Stimulated activated memory B cell treated with anti-CD40 and anti-IgM and Interleukin-4, amounts not matched to agents 10 μg/mL and 1 μg/mL and 100 μg/mL, for 72 hours (primary cell): ENCODE results near the gene ROBO1.

Experiments used
- ATAC-seq: fragments of 150-1000 bp; cut with Tn5 transposase; 2 replicates; pipeline ENCODE4 v1.10.0; 2021
- H3K27ac Mint-ChIP-seq: one replicate; pipeline ENCODE4 v1.8.0; 2022; ENCODE audit warnings: mild to moderate bottlenecking, mixed read lengths
- H3K27me3 Mint-ChIP-seq: one replicate; pipeline ENCODE4 v1.8.0; 2022; ENCODE audit warnings: mixed read lengths
- H3K36me3 Mint-ChIP-seq: one replicate; pipeline ENCODE4 v1.8.0; 2022; ENCODE audit warnings: mixed read lengths
- H3K4me1 Mint-ChIP-seq: one replicate; pipeline ENCODE4 v1.8.0; 2022; ENCODE audit warnings: mixed read lengths
- H3K4me3 Mint-ChIP-seq: one replicate; pipeline ENCODE4 v1.8.0; 2022; ENCODE audit warnings: mild to moderate bottlenecking, moderate library complexity, mixed read lengths
- H3K9me3 Mint-ChIP-seq: one replicate; pipeline ENCODE4 v1.8.0; 2022; ENCODE audit warnings: mixed read lengths

Gene ROBO1

DNA sequence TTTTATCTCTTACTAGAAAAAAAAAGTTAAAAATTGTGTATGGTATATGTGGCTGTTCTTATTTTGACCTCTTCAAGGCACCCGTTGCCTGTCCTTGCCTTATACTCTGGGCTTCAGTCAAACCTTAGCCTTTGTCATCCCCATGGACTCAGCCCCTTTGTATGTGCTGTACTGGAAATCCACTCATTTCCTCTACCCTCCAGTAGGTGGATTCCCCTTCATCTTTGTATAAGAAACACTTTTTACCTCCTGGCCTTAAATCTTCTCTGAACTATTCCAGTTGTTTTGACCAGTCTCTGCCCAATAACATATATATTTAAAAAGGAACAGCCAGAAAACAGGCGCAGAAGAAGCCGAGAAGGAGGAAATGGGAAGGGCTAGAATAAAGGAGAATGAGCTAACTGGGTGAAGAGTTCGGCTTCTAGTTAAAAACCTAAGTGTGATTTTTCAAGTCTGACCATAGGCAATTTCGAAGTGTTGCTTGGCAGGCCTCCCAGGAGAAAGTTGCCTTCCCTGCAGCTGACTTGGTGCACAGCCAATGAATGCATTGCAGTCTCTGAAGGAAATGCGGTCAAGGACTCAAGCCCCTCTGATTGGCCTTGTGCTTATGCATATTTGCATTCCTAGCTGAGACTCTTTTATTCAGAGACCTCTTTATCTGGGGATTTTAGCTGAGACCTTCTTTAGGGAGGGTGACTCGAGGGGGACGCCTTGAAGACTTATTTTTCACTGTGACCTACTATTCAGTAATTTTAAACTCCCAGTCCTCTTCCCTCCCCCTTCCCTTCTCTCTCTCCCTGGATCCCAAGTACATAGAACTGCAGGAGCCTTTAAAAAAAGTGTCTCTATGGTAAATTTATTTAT is 277.4 kb downstream of the ROBO1 start:
- Mint-ChIP-seq H3K36me3 (no peaks in the 10 kb centered on the region), H3K27ac (no peak overlapping the region), H3K4me3 (no peak overlapping the region), H3K4me1 (no peaks in the 10 kb centered on the region), H3K9me3 (peaks cover 3% of the 10 kb centered on the region), H3K27me3 (no peaks in the 10 kb centered on the region)
- ATAC-seq = no peak

DNA sequence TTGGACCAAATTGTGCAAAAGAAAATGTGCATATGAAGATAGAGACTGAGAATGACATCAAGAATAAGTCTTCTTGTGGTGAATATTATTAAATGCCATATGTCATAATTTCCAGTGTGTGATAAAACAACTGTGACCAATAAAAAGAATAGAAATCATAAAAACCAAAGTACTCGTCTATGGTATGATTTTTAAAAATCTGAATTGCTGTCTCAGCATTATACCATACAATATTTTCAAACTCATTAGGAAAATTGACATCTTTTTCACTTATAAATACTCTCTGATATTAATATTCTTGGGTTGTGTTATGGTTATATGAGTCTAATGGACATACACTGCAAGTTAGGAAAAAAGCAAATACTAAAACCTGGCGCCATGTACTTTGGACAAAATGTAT is 279.4 kb downstream of the ROBO1 start:
- H3K27ac Mint-ChIP-seq = no peak overlapping the region
- H3K27me3 Mint-ChIP-seq = no peaks in the 10 kb centered on the region
- no peaks in the 10 kb centered on the region for H3K36me3 Mint-ChIP-seq
- H3K4me3 Mint-ChIP-seq = no peak overlapping the region
- H3K9me3 Mint-ChIP-seq = peaks cover 3% of the 10 kb centered on the region
- ATAC-seq = no peak
- H3K4me1 Mint-ChIP-seq = no peaks in the 10 kb centered on the region

DNA sequence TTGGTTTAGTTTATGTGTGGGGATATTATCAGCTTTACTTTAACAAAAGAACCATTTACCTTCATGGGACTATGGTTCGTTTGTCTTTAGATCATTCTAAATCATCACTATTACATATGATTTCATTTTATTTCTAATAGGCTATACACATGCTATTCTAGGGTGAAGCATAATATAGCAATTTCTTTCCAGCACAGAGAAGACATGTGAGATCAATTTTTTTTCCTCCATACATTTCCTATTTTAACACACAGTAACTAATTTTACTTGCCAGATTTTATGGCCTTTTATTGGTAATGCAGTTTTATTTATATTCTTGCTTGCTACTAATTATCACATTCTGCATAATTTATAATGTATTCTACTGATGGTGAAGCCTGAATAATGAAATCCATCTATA is 287.1 kb downstream of the ROBO1 start:
- Mint-ChIP-seq H3K27ac (no peak overlapping the region), H3K4me1 (no peaks in the 10 kb centered on the region), H3K9me3 (peaks cover 3% of the 10 kb centered on the region), H3K4me3 (no peak overlapping the region), H3K36me3 (no peaks in the 10 kb centered on the region), H3K27me3 (no peaks in the 10 kb centered on the region)
- no peak for ATAC-seq

DNA sequence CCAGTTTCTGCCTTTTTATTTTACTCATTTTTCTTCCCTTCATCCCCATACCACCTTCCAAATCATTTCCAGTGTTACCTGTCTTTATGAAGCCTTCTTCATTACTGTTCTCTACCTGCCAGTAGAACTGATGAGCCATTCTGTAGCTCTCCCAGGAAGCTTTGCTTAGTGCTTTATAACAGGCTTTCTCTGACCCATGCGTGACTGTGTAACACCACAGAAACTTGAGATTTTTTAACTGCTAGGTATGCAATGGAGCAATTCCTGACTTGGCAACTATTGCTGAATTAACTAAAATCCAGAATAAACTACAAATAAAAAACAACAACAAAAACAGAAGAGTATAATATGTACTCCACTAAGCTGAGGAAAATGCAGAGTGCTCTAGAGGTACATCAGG is 289.2 kb downstream of the ROBO1 start:
- no peak for ATAC-seq

DNA sequence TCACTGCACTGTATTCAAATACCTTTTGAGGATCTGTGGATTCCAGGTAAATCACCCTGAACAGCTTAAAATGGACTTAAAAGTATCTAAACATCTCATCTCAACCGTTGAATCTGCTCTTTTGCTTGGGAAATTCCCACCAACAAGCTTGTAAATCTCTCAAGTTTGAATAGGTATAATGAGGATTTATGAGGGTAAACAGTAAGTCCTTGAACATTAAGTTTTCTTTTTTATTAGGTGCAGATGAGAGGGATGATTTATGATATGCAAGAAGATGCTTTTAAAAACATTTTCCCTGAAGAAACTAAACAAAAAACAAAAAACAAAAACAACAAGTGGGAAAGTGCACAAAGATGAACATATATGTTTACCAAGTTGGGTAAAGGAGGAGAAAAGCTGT is 290.6 kb downstream of the ROBO1 start:
- Mint-ChIP-seq H3K9me3 (peaks cover 3% of the 10 kb centered on the region), H3K27me3 (no peaks in the 10 kb centered on the region), H3K36me3 (no peaks in the 10 kb centered on the region), H3K27ac (no peak overlapping the region), H3K4me1 (no peaks in the 10 kb centered on the region), H3K4me3 (no peak overlapping the region)
- no peak for ATAC-seq

More for the DNA sequence above, 289.2 kb downstream of the ROBO1 start:
- no peak overlapping the region for H3K27ac Mint-ChIP-seq
- no peaks in the 10 kb centered on the region for H3K4me1 Mint-ChIP-seq
- no peak overlapping the region for H3K4me3 Mint-ChIP-seq
- peaks cover 3% of the 10 kb centered on the region for H3K9me3 Mint-ChIP-seq
- H3K27me3 Mint-ChIP-seq = no peaks in the 10 kb centered on the region
- H3K36me3 Mint-ChIP-seq = no peaks in the 10 kb centered on the region

DNA sequence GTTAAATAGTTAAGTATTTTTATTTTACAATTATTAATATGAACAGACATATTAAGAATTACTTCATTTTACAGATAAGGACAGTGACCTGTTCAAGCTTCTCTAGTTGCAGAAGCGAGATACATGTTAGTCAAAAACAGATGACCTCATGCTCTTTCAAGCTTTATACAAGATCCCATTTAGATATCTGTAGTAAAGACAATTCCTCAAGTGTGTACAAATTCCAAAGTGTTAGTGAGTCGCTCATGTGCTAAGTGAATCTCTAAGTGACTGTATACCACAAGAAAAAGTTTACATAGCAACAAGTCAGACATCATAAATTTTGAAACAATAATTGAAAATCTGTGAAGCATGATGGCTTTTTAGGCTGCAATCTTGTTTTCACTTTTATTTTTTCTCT is 293.8 kb downstream of the ROBO1 start:
- Mint-ChIP-seq H3K4me3 (no peak overlapping the region), H3K4me1 (no peaks in the 10 kb centered on the region), H3K36me3 (no peaks in the 10 kb centered on the region), H3K27me3 (no peaks in the 10 kb centered on the region), H3K27ac (no peak overlapping the region), H3K9me3 (peaks cover 4% of the 10 kb centered on the region)
- ATAC-seq = no peak

DNA sequence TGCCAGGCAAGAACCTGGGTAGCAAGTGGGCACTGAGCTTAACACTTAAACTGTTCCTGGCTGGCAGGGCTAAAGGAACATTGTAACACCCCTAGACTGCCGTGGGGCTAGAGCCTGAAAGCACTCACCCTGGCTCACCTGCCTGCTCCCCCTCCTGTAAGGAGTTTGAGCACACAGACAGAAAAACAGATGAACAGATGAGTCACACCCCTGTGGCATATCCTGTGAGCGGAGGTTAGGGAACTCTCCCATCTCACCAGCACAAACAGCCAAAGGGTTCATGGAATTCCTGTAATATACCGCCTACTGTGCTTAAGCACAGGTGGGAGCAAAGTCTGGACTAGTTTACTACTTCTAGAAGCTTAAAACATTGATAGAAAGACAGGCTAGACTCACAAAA is 300.1 kb downstream of the ROBO1 start:
- peak; percentile 27 for ATAC-seq
- H3K4me1 Mint-ChIP-seq = no peaks in the 10 kb centered on the region

DNA sequence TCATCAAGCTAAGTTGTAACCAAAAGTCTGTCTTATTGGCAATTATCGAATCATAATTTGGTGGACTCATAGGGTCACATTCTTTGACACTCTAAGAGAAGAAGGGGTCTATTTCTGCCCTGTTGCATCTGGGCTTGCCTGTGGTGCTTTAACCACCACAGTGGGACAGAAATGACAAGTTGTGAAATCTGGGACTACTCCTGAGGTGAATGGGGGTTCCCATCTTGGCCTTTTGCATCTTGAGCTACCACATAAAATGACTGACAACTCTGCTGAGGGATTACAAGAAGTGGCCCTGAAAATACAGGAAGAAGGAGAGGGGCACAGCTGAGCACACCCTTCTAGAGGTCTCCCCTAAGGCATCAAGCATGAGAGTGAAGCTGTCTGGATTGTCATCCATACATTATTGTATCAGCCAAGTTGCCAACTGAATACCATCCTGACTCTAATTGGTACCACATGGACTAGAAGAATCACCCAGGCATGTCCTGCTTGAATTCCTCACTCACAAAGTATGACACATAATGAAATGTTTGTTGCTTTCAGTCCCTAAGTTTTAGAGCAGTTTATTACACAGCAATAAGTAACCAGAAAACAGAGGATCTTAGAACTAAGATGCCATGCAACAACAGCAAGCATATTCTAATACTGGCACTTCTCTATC is 306.5 kb downstream of the ROBO1 start:
- ATAC-seq = no peak
- H3K4me3 Mint-ChIP-seq = no peak overlapping the region
- H3K27ac Mint-ChIP-seq = no peak overlapping the region
- no peaks in the 10 kb centered on the region for H3K4me1 Mint-ChIP-seq
- no peaks in the 10 kb centered on the region for H3K36me3 Mint-ChIP-seq
- no peaks in the 10 kb centered on the region for H3K27me3 Mint-ChIP-seq
- H3K9me3 Mint-ChIP-seq = peaks cover 3% of the 10 kb centered on the region

More for the DNA sequence above, 300.1 kb downstream of the ROBO1 start:
- no peak overlapping the region for H3K27ac Mint-ChIP-seq
- H3K9me3 Mint-ChIP-seq = peaks cover 3% of the 10 kb centered on the region
- H3K27me3 Mint-ChIP-seq = no peaks in the 10 kb centered on the region
- H3K36me3 Mint-ChIP-seq = no peaks in the 10 kb centered on the region
- H3K4me3 Mint-ChIP-seq = no peak overlapping the region

DNA sequence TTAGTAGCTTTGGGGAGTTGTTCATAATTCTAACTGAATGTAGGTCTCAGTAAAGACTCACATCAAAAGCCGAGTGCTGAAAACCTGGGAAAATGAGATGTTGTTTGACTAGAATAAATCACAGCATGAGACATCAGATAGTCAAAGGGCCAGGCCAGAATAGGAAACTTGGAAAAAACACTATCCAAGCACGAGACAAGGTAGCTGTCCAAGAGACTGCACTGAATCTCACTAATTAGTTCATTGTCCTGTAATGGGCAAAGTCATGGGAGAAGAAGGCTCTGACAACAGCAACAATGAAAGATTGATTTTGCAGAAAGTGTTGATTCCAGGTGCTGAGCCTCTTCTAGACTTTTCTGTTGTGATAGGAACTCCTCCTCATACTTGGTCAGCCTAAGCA is 314.2 kb downstream of the ROBO1 start:
- Mint-ChIP-seq H3K9me3 (peaks cover 8% of the 10 kb centered on the region), H3K4me1 (no peaks in the 10 kb centered on the region), H3K4me3 (no peak overlapping the region), H3K27me3 (no peaks in the 10 kb centered on the region), H3K27ac (no peak overlapping the region), H3K36me3 (no peaks in the 10 kb centered on the region)
- ATAC-seq = no peak

DNA sequence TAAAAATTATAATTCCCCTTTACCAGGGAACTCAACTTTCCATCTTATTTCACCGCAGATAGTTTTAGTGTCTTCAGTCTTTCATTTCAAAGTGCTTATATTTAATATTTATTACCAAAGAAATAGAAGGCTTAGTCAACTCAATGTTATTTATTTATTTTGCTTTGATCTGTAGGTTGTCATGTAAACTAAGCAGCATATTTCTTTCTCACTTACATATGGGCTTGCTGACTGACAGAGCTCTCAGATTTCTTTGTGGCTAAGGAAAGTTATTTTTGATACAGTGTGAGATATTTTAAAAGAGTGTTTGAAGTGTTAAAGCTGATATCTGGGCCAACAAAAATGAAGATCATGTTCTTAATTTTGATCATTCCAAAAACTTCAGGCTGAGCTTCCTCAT is 331.4 kb downstream of the ROBO1 start:
- no peak for ATAC-seq
- H3K4me3 Mint-ChIP-seq = no peak overlapping the region
- no peak overlapping the region for H3K27ac Mint-ChIP-seq
- no peaks in the 10 kb centered on the region for H3K36me3 Mint-ChIP-seq
- H3K4me1 Mint-ChIP-seq = no peaks in the 10 kb centered on the region
- H3K27me3 Mint-ChIP-seq = no peaks in the 10 kb centered on the region
- H3K9me3 Mint-ChIP-seq = peaks cover 11% of the 10 kb centered on the region

DNA sequence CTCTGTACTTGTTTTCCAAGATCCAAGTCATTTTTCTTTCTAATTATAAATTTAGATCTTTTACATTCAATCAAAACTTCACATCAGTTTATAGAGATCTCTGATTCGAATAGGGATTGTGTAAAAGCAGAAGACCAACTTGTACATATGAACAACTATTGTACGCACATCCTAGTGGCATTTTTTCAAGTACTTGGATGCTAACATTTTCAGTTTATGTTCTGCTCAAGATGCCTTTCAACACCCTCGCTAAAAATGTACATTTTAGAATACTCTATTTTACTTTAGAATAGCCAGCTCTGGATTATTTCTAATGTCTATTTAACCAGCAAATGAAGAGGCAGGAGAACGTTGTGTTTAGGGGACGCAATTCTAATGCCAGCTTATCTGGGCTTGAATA is 340.7 kb downstream of the ROBO1 start:
- no peak for ATAC-seq
- Mint-ChIP-seq H3K9me3 (peaks cover 6% of the 10 kb centered on the region), H3K36me3 (no peaks in the 10 kb centered on the region), H3K27ac (no peak overlapping the region), H3K4me3 (no peak overlapping the region), H3K4me1 (no peaks in the 10 kb centered on the region), H3K27me3 (no peaks in the 10 kb centered on the region)

DNA sequence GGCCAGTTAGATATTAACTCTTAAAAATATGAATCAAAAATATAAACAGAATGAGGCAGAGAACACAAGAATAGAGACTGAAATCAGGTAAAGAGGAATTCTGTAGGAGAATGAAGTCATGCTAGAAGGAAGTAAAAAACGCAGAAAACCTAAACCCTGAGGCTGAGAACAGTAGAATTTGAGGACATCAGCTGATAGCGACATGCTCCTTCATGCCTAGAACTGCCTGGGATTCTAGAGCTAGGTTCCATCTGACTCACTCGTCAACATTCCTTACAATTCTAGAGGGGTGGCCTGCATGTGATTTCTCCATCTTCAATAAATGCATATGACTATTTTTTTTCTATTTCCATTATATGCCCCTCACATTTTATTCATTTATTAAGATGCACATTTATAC is 343.0 kb downstream of the ROBO1 start:
- H3K27me3 Mint-ChIP-seq = no peaks in the 10 kb centered on the region
- no peaks in the 10 kb centered on the region for H3K36me3 Mint-ChIP-seq
- ATAC-seq = no peak
- no peak overlapping the region for H3K27ac Mint-ChIP-seq
- no peak overlapping the region for H3K4me3 Mint-ChIP-seq
- H3K4me1 Mint-ChIP-seq = no peaks in the 10 kb centered on the region
- H3K9me3 Mint-ChIP-seq = peaks cover 8% of the 10 kb centered on the region

DNA sequence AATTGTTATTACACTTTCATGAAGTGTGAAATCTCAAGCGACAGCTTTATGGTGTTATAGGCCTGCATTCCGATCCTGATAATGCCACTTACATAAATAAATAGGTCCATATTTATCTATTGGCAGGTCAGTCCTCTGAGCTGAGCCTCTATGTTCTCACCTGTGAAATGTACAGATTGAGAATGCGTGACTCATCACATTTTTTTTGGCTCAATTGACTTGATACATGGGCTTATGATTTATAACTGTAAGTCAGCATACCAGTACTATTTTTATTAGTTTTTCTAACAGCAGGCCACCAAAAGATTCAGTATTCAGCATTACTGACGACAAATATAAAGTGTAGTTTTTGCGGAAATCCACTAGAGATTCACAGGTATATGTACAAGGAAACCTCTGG is 344.4 kb downstream of the ROBO1 start:
- H3K27me3 Mint-ChIP-seq = no peaks in the 10 kb centered on the region
- ATAC-seq = no peak
- peaks cover 11% of the 10 kb centered on the region for H3K9me3 Mint-ChIP-seq
- H3K27ac Mint-ChIP-seq = no peak overlapping the region
- no peak overlapping the region for H3K4me3 Mint-ChIP-seq
- no peaks in the 10 kb centered on the region for H3K36me3 Mint-ChIP-seq
- H3K4me1 Mint-ChIP-seq = no peaks in the 10 kb centered on the region

DNA sequence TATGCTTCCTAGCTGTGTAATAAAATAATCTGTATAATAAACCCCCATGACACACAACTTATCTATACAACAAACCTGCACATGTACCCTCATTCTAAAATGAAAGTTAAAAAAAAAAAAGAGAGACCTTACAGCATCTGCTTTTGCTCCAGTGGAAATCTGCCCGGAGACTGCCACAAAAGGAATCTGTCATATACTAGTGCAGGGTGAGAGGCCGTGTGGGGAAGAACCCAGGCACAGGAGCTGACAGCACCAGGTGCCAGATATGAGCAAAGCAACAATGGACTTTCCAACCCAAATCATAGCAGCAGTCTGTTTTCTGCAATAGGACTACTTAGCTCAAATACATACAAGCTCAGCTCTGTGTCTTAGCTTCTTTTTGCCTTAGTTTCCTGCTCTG is 346.5 kb downstream of the ROBO1 start:
- Mint-ChIP-seq H3K27me3 (no peaks in the 10 kb centered on the region), H3K36me3 (no peaks in the 10 kb centered on the region), H3K9me3 (peaks cover 11% of the 10 kb centered on the region), H3K4me3 (no peak overlapping the region), H3K27ac (no peak overlapping the region), H3K4me1 (no peaks in the 10 kb centered on the region)
- ATAC-seq = no peak

DNA sequence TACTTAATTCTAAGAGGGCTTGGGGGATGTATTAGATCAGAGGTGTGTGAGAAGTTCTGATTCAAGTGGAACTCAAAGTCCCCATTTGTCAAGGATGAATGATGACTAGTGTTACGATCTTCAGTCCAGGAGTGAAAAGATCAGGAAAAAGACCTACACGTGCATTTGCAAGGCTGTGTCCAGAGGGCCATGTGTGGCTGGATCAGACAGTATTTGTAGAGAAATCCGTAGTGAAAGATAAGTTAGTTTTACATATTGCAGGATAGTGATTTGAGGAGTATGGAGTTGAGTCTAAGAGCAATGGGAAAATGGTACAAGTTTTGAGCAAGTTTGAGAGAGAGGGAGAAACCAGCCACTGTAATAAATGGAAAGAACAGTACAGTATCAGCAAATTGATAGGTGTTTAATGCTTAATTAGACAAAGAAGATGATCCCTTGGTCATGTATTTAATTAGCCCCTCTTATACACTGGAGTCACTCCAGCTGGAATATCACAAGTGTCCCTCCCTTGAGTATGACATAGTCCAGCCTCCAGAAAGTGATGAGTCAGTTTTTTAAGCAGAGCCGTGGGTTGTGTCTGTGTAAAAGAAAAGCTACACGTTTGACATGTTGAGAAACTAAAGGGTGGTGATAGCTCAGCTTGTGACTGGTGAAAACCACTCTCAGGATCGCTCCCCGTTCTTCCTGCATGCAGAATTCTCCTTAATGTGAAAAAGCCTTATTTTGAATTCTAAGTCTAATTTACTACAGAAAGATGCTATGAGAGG is 348.8 kb downstream of the ROBO1 start:
- H3K27ac Mint-ChIP-seq = no peak overlapping the region
- H3K9me3 Mint-ChIP-seq = peaks cover 15% of the 10 kb centered on the region
- no peak for ATAC-seq

More for the DNA sequence above, 348.8 kb downstream of the ROBO1 start:
- Mint-ChIP-seq H3K27me3 (no peaks in the 10 kb centered on the region), H3K36me3 (no peaks in the 10 kb centered on the region), H3K4me3 (no peak overlapping the region), H3K4me1 (no peaks in the 10 kb centered on the region)
